Activated T-helper 2 cell treated with anti-CD3 and anti-CD28 coated beads, Interferon-gamma antibody, Interleukin-2, Interleukin-4, amounts not matched to agents 10 μg/mL and 5 μg/mL and 100 μg/mL, durations not matched to agents 14 hours and 24 hours and 36 hours (primary cell): ENCODE measurements around the gene VWF. TPM values are rescaled to one million over a fixed set of nuclear protein-coding genes. Genes with fewer than 3 reads are reported as not detected.

Experiments
- DNase-seq: peaks from one replicate; pipeline ENCODE4 v3.0.0; 2021; ENCODE audit warnings: low spot score
- H3K27ac Mint-ChIP-seq: one replicate; pipeline ENCODE4 v1.8.0; 2021; ENCODE audit warnings: mixed read lengths
- H3K27me3 Mint-ChIP-seq: one replicate; pipeline ENCODE4 v1.8.0; 2021; ENCODE audit warnings: low read depth, mixed read lengths
- H3K36me3 Mint-ChIP-seq: one replicate; pipeline ENCODE4 v1.8.0; 2021; ENCODE audit warnings: low read depth, mixed read lengths
- H3K4me1 Mint-ChIP-seq: one replicate; pipeline ENCODE4 v1.8.0; 2021; ENCODE audit warnings: low read depth, mixed read lengths
- H3K4me3 Mint-ChIP-seq: one replicate; pipeline ENCODE4 v1.8.0; 2021; ENCODE audit warnings: low read depth, mild to moderate bottlenecking, moderate library complexity, mixed read lengths
- H3K9me3 Mint-ChIP-seq: one replicate; pipeline ENCODE4 v1.8.0; 2021; ENCODE audit warnings: mixed read lengths
- intact Hi-C: fragments of 100-400 bp; cut with micrococcal nuclease; formaldehyde crosslinking; loops from one replicate; pipeline ENCODE4 v1.15.1; 2023
- total RNA-seq: library from RNA; stranded (reverse); gene quantifications from 2 replicates; pipeline ENCODE4 v1.2.3, GENCODE V29; 2022

Gene VWF
- total RNA-seq, 1 donor from 2014 or later: not detected

DNA sequence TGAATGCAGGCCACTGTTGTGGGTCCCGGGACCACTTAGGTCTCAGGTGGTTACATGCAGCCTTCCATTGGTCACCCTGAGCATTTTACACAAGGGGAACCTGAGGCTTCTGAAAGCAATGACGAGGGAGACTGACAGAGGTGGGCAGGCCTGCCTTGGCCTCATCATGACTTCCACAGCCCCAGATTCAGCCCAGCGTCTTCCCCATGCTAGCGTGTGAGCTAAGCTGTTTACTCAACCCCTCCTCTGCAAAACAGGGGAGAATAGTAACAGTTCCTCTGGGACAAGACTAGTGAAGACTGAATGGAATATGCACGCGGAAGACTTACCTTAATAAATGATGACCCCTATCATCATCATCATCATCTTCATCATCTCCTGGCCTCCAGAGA lies 46.8 kb downstream of the VWF start:
- Mint-ChIP-seq H3K4me3 (no peak overlapping the region), H3K27me3 (peaks cover 33% of the 10 kb centered on the region), H3K4me1 (peaks cover 23% of the 10 kb centered on the region), H3K36me3 (no peaks in the 10 kb centered on the region), H3K27ac (no peak overlapping the region), H3K9me3 (no peaks in the 10 kb centered on the region)
- intact Hi-C loops: no loop called here
- no peak for DNase-seq

DNA sequence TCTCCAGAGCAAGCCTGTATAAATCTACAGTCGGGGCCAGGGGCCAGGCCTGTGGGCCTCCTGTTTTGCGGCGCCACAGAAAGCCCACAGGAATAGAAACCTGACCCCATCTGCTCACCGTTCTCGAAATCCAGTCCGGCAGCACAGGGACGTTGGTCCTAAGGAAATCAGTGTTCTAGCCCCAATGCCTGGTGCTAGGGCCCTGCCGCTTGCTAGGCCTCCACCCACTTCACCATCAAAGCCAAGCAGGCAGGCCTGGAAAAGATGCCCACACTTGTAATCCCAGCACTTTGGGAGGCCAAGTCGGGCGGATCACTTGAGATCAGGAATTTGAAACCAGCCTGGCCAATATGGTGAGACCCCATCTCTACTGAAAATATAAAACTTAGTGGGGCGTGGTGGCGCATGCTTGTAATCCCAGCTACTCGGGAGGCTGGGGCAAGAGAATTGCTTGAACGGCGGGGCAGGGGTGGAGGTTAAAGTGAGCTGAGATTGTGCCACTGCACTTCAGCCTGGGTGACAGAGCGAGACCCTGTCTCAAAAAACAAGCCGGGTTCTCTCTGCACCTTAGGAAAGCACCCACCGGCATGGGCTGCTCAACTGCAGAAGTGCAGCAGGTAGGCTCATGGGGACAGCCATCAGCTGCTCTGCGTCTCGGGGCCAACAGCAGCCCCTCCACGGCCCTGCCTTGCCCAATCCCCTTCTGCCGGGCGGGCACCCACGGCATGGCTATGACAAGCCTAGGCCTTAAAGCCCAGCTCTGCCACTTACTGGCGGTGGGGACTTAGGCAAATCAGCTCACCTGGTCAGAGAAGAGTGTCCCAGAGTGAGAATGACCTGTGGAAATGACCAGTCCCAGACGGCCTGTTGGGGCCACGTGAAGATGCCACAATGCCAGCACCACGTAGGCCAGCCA lies 47.4 kb downstream of the VWF start:
- Mint-ChIP-seq H3K27me3 (peaks cover 39% of the 10 kb centered on the region), H3K4me1 (peaks cover 23% of the 10 kb centered on the region), H3K36me3 (no peaks in the 10 kb centered on the region), H3K27ac (no peak overlapping the region), H3K9me3 (no peaks in the 10 kb centered on the region), H3K4me3 (no peak overlapping the region)
- intact Hi-C loops: no loop called here
- DNase-seq: no peak

DNA sequence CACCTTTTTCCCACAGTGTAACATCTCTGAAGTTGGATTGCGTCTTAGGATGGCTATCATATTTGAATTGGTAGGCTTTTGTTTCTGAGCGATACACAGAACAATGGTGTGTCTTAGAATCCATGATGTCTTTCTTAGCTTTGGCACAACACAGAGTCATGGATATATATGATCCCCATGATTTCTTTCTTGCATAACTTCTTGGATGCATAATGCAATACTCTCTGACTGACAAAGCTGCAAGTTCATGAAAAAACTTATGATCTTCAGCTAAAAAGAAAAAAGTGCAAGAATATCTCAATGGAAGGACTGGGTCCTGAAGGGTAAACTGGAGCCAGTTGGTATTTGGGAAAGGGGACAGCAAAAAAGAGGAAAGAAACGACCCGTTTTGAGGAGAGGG lies 48.1 kb downstream of the VWF start:
- no peak overlapping the region for H3K4me3 Mint-ChIP-seq
- H3K27me3 Mint-ChIP-seq: peaks cover 45% of the 10 kb centered on the region
- H3K9me3 Mint-ChIP-seq: no peaks in the 10 kb centered on the region
- intact Hi-C loops: no loop called here
- peaks cover 23% of the 10 kb centered on the region for H3K4me1 Mint-ChIP-seq
- DNase-seq: no peak
- peak overlapping the region; percentile 35 for H3K27ac Mint-ChIP-seq
- H3K36me3 Mint-ChIP-seq: no peaks in the 10 kb centered on the region

DNA sequence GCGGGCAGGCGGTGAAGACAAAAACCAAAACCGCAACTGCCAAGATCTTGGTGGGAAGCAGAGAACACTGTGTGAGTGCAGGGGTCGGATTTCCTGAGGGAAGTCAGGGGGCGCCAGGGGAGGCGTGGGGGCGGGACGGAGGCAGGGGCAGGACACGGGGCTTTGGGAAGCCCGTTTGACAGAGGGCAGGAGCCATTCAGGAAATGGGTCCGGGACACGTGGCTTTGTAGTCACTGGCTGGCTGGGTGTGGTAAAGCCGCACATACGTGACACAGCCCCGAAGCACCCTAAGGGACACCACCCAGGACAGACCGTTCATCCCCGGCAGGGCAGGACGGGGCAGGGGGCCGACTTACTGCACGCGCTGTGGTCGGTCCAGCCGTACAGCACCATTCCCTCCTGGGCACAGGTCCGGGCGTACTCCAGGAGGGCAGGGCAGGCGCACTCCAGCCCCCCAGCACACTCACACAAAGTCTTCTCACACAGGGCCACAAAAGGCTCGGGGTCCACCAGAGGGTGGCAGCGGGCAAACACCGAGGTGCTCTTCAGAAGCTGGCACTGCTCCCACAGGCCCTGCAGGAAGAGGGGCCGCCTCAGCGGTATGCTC lies 49.4 kb downstream of the VWF start:
- Mint-ChIP-seq H3K36me3 (no peaks in the 10 kb centered on the region), H3K27ac (peak overlapping the region; percentile 54), H3K27me3 (peaks cover 54% of the 10 kb centered on the region), H3K4me3 (peak overlapping the region; percentile 68), H3K9me3 (no peaks in the 10 kb centered on the region), H3K4me1 (peaks cover 27% of the 10 kb centered on the region)
- intact Hi-C loops: no loop called here
- DNase-seq: peak; percentile 16

DNA sequence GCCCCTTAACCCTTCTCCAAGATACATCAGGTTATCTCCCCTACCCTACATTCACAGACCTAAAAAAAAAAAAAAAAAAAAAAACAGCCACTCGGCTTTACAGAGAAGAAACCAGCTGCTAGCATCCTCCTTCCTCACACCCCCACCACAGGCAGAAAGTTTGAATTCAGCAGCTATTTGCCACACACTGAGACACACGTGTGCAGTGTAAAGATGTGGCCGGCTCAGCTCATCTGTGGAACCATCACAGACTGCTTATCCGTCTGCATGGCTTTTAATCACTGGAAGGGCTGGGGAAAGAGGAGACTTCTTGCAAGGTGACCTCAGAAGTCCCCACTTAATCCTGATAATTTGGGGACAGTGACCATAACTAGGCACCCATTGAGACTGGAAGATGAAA lies 50.0 kb downstream of the VWF start:
- Mint-ChIP-seq H3K27ac (peak overlapping the region; percentile 54), H3K4me3 (peak overlapping the region; percentile 68), H3K4me1 (peaks cover 34% of the 10 kb centered on the region), H3K27me3 (peaks cover 54% of the 10 kb centered on the region), H3K9me3 (no peaks in the 10 kb centered on the region), H3K36me3 (no peaks in the 10 kb centered on the region)
- intact Hi-C loops: no loop called here
- DNase-seq: no peak

DNA sequence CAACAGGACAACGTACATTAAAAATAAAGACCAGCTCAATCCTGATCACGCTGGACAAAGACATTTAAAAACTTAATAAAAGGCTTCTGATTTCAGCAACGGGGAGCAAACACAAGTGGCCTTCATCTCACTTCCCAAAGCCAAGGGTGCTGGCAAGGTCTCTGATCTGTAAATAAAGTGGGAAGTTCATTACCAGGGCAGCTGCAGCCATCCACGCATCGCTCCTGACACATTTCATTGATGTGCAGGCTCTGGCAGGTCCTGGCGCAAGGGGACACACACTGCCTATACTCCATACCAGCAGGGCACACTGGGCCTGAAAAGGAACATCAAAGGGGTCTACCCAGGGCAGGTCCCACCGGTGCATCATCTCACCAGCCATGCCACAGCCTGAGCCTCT lies 51.0 kb downstream of the VWF start:
- H3K27me3 Mint-ChIP-seq: peaks cover 56% of the 10 kb centered on the region
- H3K27ac Mint-ChIP-seq: no peak overlapping the region
- no peak for DNase-seq
- no peak overlapping the region for H3K4me3 Mint-ChIP-seq
- H3K36me3 Mint-ChIP-seq: no peaks in the 10 kb centered on the region
- no peaks in the 10 kb centered on the region for H3K9me3 Mint-ChIP-seq
- H3K4me1 Mint-ChIP-seq: peaks cover 39% of the 10 kb centered on the region
- intact Hi-C loops: no loop called here

DNA sequence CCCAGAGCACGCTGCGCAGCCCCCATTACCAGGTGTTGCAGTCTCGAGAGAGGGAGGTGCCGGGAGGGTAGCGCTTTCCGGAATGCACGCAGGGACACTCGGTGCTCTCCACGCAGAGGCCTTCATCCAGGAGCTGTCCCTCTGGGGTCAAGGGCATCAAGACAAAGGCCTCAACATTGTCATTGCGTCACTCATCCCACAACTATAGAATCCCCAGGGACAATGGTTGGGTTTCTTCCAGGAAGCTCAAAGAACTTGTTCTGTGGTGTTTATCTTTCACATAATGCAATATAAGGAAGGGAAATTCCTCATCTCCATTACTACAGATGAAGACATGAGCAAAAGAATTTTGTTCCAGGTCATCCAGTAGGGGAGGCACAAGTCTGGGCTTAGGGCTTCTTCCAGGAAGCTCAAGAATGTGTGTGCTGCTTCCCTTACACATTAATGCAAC lies 52.1 kb downstream of the VWF start:
- Mint-ChIP-seq H3K4me1 (peaks cover 39% of the 10 kb centered on the region), H3K4me3 (no peak overlapping the region), H3K27ac (no peak overlapping the region), H3K36me3 (no peaks in the 10 kb centered on the region), H3K27me3 (peaks cover 62% of the 10 kb centered on the region), H3K9me3 (no peaks in the 10 kb centered on the region)
- intact Hi-C loops: no loop called here
- no peak for DNase-seq

DNA sequence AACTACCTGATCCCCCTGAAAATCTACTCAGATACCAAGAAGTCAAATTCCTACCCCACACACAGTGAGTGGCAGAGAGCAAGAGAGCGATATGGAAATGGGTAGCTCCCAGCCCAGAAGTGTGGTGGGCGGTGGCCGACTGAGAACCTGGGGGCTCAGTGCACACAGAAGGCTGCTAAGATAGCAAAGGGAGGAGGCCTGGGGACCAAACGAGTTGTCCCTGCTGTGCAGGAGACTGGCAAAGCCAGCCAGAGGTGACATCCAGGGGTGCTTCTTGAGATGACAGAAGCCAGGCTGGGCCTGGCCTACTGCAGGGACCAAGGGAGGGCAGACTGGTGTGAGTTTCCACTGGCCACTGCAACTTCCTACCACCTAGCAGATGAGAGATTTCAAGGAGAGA lies 52.9 kb downstream of the VWF start:
- Mint-ChIP-seq H3K36me3 (no peaks in the 10 kb centered on the region), H3K4me1 (peaks cover 39% of the 10 kb centered on the region), H3K27ac (no peak overlapping the region), H3K4me3 (no peak overlapping the region), H3K9me3 (no peaks in the 10 kb centered on the region), H3K27me3 (peaks cover 64% of the 10 kb centered on the region)
- intact Hi-C loops: no loop called here
- no peak for DNase-seq

DNA sequence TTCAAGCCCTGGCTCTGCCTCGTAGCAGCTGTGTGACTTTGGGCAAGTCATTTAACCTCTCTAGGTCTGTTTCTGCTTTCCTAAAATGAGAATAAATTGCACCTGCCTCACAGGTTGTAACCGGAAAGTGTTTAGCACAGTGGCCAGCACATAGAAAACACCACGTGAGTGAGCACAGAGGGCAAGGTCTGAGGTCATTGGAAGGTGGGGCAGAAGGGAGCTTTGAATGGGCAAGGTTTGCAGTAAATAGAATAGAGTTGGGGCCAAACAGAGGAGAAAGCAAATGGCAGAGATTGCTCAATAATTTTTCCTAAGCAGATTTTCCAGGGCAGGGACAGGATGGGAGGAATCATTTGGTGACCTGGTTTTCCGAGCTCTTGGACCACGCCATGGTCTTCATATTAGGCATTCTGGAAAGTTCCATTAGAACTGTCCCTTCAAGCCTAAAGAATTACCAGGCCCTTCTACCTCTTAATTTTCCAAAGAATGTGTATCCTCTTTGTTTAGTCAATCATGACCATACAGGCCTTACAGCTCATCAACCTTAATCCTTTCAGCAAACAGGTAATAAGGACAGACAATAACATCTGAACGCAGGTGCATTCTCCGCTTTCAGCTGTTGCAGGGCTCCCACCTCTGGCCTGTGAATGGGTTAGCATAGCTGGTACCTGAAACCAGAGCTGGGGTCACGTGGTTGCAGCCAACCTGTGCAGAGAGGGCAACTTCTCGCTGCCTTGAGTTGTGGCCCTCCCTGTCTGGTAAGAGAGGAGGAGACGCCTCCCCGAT lies 53.8 kb downstream of the VWF start:
- H3K27me3 Mint-ChIP-seq: peaks cover 58% of the 10 kb centered on the region
- H3K4me3 Mint-ChIP-seq: no peak overlapping the region
- no peak for DNase-seq
- no peaks in the 10 kb centered on the region for H3K36me3 Mint-ChIP-seq
- intact Hi-C loops: no loop called here
- peaks cover 37% of the 10 kb centered on the region for H3K4me1 Mint-ChIP-seq
- H3K27ac Mint-ChIP-seq: no peak overlapping the region
- H3K9me3 Mint-ChIP-seq: no peaks in the 10 kb centered on the region

DNA sequence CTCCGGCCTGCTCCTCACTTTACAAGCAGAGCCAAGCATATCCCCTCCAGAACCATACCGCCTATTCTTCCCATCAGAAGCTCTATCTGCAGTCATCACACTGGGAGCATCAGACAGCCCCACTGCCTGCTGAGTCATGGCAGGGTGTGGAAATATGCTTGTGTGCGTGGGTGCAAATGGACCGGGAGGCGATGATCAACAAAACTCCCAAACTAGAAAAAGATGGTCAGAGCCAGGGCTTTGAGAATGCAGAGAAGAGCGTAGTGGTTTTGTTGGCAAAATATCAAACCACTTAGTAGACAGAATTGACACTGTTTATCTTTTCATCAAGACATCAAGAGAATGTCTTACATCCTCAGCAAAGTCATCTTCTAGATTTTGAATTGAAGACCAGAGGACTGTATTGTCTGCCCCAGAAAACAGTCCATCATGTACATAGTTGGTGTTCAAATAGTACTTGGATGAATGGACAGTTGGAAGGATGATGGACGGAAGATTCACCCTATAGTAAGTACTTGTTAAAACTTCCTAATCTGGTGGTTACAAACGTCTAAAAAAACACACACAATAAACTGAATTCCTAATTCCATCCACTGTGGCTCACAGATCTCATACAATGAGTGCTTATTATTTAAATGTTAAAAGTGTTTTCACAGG lies 54.9 kb downstream of the VWF start:
- Mint-ChIP-seq H3K27me3 (peaks cover 52% of the 10 kb centered on the region), H3K27ac (peak overlapping the region; percentile 74), H3K4me3 (no peak overlapping the region), H3K4me1 (peaks cover 26% of the 10 kb centered on the region), H3K9me3 (no peaks in the 10 kb centered on the region), H3K36me3 (no peaks in the 10 kb centered on the region)
- no peak for DNase-seq
- intact Hi-C loops: loop anchor here (2.0 kb wide), 1 partner anchor 99 kb away; no protein-coding TSS in a partner anchor

DNA sequence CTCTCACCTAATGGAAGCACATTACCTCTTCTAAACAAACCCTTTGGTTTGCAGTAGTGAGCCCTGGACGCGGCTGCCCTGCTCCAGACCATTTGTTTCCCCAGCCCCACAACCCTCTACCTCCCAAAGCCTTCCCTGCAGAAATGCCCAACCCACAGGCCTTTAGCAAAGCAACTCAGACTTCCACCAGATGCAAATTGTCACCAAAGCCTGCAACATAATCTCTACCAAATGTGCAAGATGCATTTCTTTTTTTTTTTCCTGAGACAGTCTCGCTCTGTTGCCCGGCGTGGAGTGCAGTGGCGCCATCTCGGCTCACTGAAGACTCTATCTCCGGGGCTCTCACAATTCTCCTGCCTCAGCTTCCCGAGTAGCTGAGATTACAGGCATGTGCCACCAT lies 56.2 kb downstream of the VWF start:
- no peak for DNase-seq
- no peaks in the 10 kb centered on the region for H3K9me3 Mint-ChIP-seq

DNA sequence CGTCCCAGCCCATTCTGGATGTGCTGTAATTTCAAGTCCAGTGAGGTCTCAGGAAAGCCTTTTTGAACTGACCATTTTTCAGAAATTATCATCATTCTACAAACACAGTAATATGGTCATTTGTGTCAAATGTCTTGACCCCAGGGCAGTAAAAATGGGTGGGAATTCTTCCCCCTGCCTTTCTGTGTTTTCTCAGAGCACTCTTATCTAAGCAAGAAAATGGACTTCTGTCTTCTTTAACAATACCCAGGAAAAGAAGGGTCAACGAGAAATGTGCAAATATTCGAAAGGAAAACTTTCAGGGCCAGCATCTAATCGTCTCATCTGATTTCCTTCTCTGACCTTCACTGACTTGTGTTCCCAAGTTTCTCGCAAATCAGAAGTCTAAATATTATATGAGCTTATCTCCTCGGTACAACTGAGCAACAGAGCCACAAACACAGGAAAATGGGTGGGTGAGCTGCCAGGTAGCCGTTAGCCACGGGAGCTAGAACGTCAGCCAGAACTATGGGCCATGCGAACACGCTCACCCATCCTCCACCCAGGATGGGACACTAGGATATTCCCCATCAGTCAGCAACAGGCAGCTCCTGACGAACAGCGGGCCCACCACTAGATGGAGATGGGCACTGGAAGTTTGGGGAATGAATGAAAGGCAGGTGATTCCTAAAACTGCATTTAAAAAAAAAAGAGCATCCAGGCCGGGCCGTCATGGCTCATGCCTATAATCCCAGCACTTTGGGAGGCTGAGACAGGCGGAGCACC lies 57.1 kb downstream of the VWF start:
- H3K27ac Mint-ChIP-seq: no peak overlapping the region
- H3K4me1 Mint-ChIP-seq: peaks cover 19% of the 10 kb centered on the region
- intact Hi-C loops: no loop called here

More for the DNA sequence above, 56.2 kb downstream of the VWF start:
- H3K27ac Mint-ChIP-seq: no peak overlapping the region
- H3K4me3 Mint-ChIP-seq: no peak overlapping the region
- no peaks in the 10 kb centered on the region for H3K36me3 Mint-ChIP-seq
- intact Hi-C loops: loop anchor here (2.0 kb wide), 1 partner anchor 101 kb away; no protein-coding TSS in a partner anchor
- peaks cover 45% of the 10 kb centered on the region for H3K27me3 Mint-ChIP-seq
- H3K4me1 Mint-ChIP-seq: peaks cover 19% of the 10 kb centered on the region

More for the DNA sequence above, 57.1 kb downstream of the VWF start:
- no peak for DNase-seq
- no peaks in the 10 kb centered on the region for H3K36me3 Mint-ChIP-seq
- no peak overlapping the region for H3K4me3 Mint-ChIP-seq
- H3K9me3 Mint-ChIP-seq: no peaks in the 10 kb centered on the region
- H3K27me3 Mint-ChIP-seq: peaks cover 38% of the 10 kb centered on the region
